ENCODE data around the gene FCSK. TPM values are rescaled to one million over a fixed set of nuclear protein-coding genes. Genes with fewer than 3 reads are reported as not detected.

Gene FCSK
- total RNA-seq, 2 donors from 2014 or later, result 31.3 to 38.8 TPM

GRCh38 chr16:70481929-70482536 is 27.6 kb downstream of the FCSK start:
- H3K4me3 ChIP-seq, result no peak overlapping the region
- H3K27ac ChIP-seq, result no peak overlapping the region
- H3K36me3 ChIP-seq, result peaks cover 6% of the 10 kb centered on the region
- no peaks in the 10 kb centered on the region for H3K4me1 ChIP-seq
- H3K27me3 ChIP-seq, result no peaks in the 10 kb centered on the region
- intact Hi-C loops (cut with DNase I), result no loop called here
- H3K9ac ChIP-seq (ENCODE audit: low read depth in 2 of 2, low read length in 2 of 2), result no peak overlapping the region
- DNase-seq, result no peak
- no peaks in the 10 kb centered on the region for H3K9me3 ChIP-seq
- no peak for TF ChIP-seq CTCF (IDR thresholded peaks at IDR 0.05)

- DNase-seq, result no peak
- Histone ChIP-seq H3K27me3 (no peaks in the 10 kb centered on the region), H3K4me1 (no peaks in the 10 kb centered on the region), H3K27ac (no peak overlapping the region), H3K9me3 (no peaks in the 10 kb centered on the region), H3K4me3 (no peak overlapping the region), H3K36me3 (peaks cover 6% of the 10 kb centered on the region), H3K9ac (ENCODE audit: low read depth in 2 of 2, low read length in 2 of 2) (no peak overlapping the region)
- intact Hi-C loops (cut with DNase I), result no loop called here
- no peak for TF ChIP-seq CTCF (IDR thresholded peaks at IDR 0.05)
These were observed 28.2 kb downstream of the FCSK start for GRCh38 chr16:70482624-70483023.

- Histone ChIP-seq H3K27ac (no peak overlapping the region), H3K4me1 (no peaks in the 10 kb centered on the region), H3K4me3 (no peak overlapping the region), H3K9ac (ENCODE audit: low read depth in 2 of 2, low read length in 2 of 2) (no peak overlapping the region), H3K27me3 (no peaks in the 10 kb centered on the region), H3K9me3 (no peaks in the 10 kb centered on the region), H3K36me3 (peaks cover 6% of the 10 kb centered on the region)
- intact Hi-C loops (cut with DNase I), result no loop called here
- TF ChIP-seq CTCF (IDR thresholded peaks at IDR 0.05), result no peak
- DNase-seq, result no peak
These were observed 29.0 kb downstream of the FCSK start for GRCh38 chr16:70483426-70483825.

GRCh38 chr16:70484867-70485266 is 30.5 kb downstream of the FCSK start:
- intact Hi-C loops (cut with DNase I), result no loop called here
- Histone ChIP-seq H3K9me3 (no peaks in the 10 kb centered on the region), H3K36me3 (peaks cover 6% of the 10 kb centered on the region)

GRCh38 chr16:70490261-70490660 is 35.9 kb downstream of the FCSK start:
- Histone ChIP-seq H3K9ac (ENCODE audit: low read depth in 2 of 2, low read length in 2 of 2) (no peak overlapping the region), H3K27ac (no peak overlapping the region), H3K36me3 (no peaks in the 10 kb centered on the region), H3K4me3 (no peak overlapping the region), H3K4me1 (no peaks in the 10 kb centered on the region), H3K27me3 (no peaks in the 10 kb centered on the region), H3K9me3 (no peaks in the 10 kb centered on the region)
- DNase-seq, result no peak
- no peak for TF ChIP-seq CTCF (IDR thresholded peaks at IDR 0.05)
- intact Hi-C loops (cut with DNase I), result no loop called here

More at GRCh38 chr16:70484867-70485266, 30.5 kb downstream of the FCSK start:
- no peaks in the 10 kb centered on the region for H3K27me3 ChIP-seq
- no peak overlapping the region for H3K9ac ChIP-seq (ENCODE audit: low read depth in 2 of 2, low read length in 2 of 2)
- DNase-seq, result no peak
- TF ChIP-seq CTCF (IDR thresholded peaks at IDR 0.05), result no peak
- no peak overlapping the region for H3K27ac ChIP-seq
- no peaks in the 10 kb centered on the region for H3K4me1 ChIP-seq
- no peak overlapping the region for H3K4me3 ChIP-seq
